Aorta (tissue), 5 donors: ENCODE data around the gene REPS1. TPM values are rescaled to one million over a fixed set of nuclear protein-coding genes. Genes with fewer than 3 reads are reported as not detected.

Experiments used
- ATAC-seq: fragments of 200-7000 bp; cut with Tn5 transposase; one replicate; pipeline ENCODE4 v1.9.1; 2022; ENCODE audit warnings: moderate library complexity; ENCODE audit not compliant: low FRiP score
- DNase-seq, 2 donors: peaks; one replicate each; pipeline ENCODE4 v3.0.0-alpha.2; 2020
- H3K27ac ChIP-seq, 2 donors: one replicate each; pipeline ENCODE4 v1.5.1; 2013; ENCODE audit warnings: low read length in 2 of 2, mild to moderate bottlenecking in 2 of 2, moderate library complexity in 2 of 2, control low read depth in 1 of 2, inconsistent platforms in 1 of 2, low read depth in 1 of 2
- H3K27me3 ChIP-seq, 2 donors: one replicate each; pipeline ENCODE4 v1.6.1; 2013; ENCODE audit warnings: control low read depth in 1 of 2, low read length in 1 of 2, mild to moderate bottlenecking in 1 of 2, moderate library complexity in 1 of 2; ENCODE audit not compliant: insufficient read depth in 2 of 2, control insufficient read depth in 1 of 2
- H3K36me3 ChIP-seq, 2 donors: one replicate each; pipeline ENCODE4 v1.6.1; 2013; ENCODE audit warnings: control low read depth in 1 of 2, low read length in 1 of 2, mild to moderate bottlenecking in 1 of 2; ENCODE audit not compliant: insufficient read depth in 2 of 2, control insufficient read depth in 1 of 2
- H3K4me1 ChIP-seq, 2 donors: one replicate each; pipeline ENCODE4 v1.6.1; 2013; ENCODE audit warnings: low read length in 2 of 2, control low read depth in 1 of 2, mild to moderate bottlenecking in 1 of 2, moderate library complexity in 1 of 2; ENCODE audit not compliant: insufficient read depth in 2 of 2, control insufficient read depth in 1 of 2
- H3K4me3 ChIP-seq, 2 donors: one replicate each; pipeline ENCODE4 v1.5.1; 2013; ENCODE audit warnings: low read length in 2 of 2, control low read depth in 1 of 2, mild to moderate bottlenecking in 1 of 2
- H3K9me3 ChIP-seq: one replicate; pipeline ENCODE4 v1.6.1; 2013; ENCODE audit warnings: mild to moderate bottlenecking, low read length; ENCODE audit not compliant: control insufficient read depth
- WGBS, 2 donors: extraction: QIAGEN DNeasy Blood & Tissue Kit; methylation state at CpG; one replicate each; pipeline ENCODE4 v1.1.7; 2013; 5-methylcytosine and 5-hydroxymethylcytosine counted together
- intact Hi-C, 2 donors: fragments of 100-400 bp; cut with DNase I; formaldehyde crosslinking; loops; one replicate each; pipeline versions ENCODE4 v1.14.2 to v1.15.0; 2022
- polyA plus RNA-seq, 2 donors: library from polyadenylated mRNA; stranded (reverse); fragments of 200-250 nt; gene quantifications; one replicate each; pipeline ENCODE4 v1.2.3, GENCODE V29; 2013
- total RNA-seq, 2 donors: library from RNA; stranded (reverse); fragmentation: NEBNext Ultra II Directional; extraction: Animal tissue kit (Norgen Biotek cat#: 25700); gene quantifications; one replicate each; pipeline ENCODE4 v1.2.1, GENCODE V29; 2021
- donor health status: healthy with polysubstance abuse.
- donor health status: Bipolar disorder and iron deficiency.
- donor health status: DM: no; HTN: no; CAD: no.
- donor health status: DM: no; HTN: no; CAD: no.
- donor health status: DM: yes; HTN: yes; CAD: no.

Gene REPS1
- total and polyA plus RNA-seq, 4 donors = 10.1 to 40.8 (median 31.1) TPM

DNA sequence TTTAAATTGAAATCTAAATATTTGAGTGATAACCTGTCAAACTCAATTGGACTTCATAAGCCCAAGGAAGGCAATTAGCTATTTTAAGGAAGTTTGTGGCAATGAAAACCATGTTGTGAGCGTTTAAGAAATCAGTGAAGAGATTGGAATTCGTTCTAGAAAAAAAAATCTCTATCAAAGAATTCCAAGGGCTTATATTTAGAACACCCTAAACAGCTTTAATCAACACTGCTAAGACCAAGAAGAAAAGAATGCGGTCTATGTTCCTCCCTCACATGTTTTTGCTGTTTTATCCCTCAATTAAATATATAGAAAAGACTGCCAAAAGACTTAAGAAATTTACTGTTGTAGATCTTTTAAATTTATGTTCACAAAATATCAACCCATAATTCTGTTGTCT, 23.9 kb upstream of the REPS1 start:
- ATAC-seq (no peak), DNase-seq (no peak)
- Histone ChIP-seq H3K27me3 (no peaks in the 10 kb centered on the region), H3K4me3 (no peak overlapping the region), H3K9me3 (peaks cover 1% of the 10 kb centered on the region), H3K4me1 (no peaks in the 10 kb centered on the region), H3K36me3 (no peaks in the 10 kb centered on the region), H3K27ac (no peak overlapping the region)
- intact Hi-C loops = no loop called here
- WGBS, 2 donors = 37 to 43% methylated on average over 3 of the region's 3 CpGs

DNA sequence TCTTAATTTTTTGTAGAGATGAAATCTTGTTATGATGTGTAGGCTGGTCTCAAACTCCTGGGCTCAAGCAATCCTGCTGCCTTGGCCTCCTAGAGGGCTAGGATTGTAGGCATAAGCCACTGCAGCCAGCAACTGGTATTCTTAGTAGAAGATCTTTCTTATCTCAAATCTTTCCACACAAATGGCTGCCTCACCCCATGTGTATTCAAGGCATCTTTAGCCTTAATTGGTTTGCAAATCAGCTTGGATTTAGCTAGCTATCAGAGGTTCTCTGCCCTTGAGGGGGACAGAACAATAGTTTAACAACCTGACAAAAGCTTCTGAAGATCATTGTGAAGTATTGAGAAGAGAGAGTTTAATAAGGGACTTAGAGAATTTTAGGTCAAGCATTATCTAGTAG, 22.6 kb upstream of the REPS1 start:
- Histone ChIP-seq H3K27ac (no peak overlapping the region), H3K4me1 (no peaks in the 10 kb centered on the region), H3K36me3 (no peaks in the 10 kb centered on the region), H3K27me3 (no peaks in the 10 kb centered on the region), H3K9me3 (peaks cover 1% of the 10 kb centered on the region), H3K4me3 (no peak overlapping the region)
- ATAC-seq (no peak), DNase-seq (no peak)
- intact Hi-C loops = no loop called here

DNA sequence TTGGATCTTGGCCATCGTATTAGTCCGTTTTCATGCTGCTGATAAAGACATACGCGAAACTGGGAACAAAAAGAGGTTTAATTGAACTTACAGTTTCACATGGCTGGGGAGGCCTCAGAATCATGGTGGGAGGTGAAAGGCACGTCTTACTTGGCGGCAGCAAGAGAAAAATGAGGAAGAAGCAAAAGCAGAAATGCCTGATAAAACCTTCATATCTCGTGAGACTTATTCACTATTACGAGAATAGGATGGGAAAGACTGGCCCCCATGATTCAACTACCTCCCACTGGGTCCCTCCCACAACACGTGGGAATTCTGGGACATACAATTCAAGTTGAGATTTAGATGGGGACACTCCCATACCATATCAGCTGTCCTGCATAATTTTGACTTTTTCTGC, 20.1 kb upstream of the REPS1 start:
- intact Hi-C loops = no loop called here
- Histone ChIP-seq H3K4me1 (no peaks in the 10 kb centered on the region), H3K27me3 (no peaks in the 10 kb centered on the region), H3K9me3 (peaks cover 1% of the 10 kb centered on the region), H3K36me3 (no peaks in the 10 kb centered on the region), H3K27ac (no peak overlapping the region), H3K4me3 (no peak overlapping the region)
- 82 to 84% methylated on average over 9 of the region's 9 CpGs for WGBS, 2 donors
- no peak for ATAC-seq
- no peak for DNase-seq

DNA sequence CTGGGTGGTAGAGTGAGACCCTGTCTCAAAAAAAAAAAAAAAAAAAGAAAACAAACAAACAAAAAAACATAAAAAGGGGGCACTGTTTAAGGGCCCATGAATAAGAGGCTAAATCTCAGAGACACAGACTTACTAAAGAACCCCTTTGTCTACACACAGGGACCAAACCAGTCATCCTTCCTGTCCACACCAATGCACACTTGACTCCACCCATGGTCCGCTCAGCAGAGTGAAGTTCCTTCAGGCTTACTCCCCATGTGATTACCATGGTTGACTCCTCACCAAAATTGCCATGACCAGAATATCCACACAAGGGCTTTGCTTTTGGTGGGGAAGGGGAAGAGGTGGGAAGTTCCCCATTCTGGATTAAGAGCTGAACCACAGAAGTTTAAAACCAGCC, 19.4 kb upstream of the REPS1 start:
- 94 to 95% methylated on average over 1 of the region's 1 CpG for WGBS, 2 donors
- intact Hi-C loops = no loop called here
- no peak for ATAC-seq
- H3K4me3 ChIP-seq = no peak overlapping the region
- no peaks in the 10 kb centered on the region for H3K4me1 ChIP-seq
- DNase-seq = no peak
- H3K27ac ChIP-seq = no peak overlapping the region
- H3K9me3 ChIP-seq = peaks cover 1% of the 10 kb centered on the region
- no peaks in the 10 kb centered on the region for H3K27me3 ChIP-seq
- H3K36me3 ChIP-seq = no peaks in the 10 kb centered on the region

DNA sequence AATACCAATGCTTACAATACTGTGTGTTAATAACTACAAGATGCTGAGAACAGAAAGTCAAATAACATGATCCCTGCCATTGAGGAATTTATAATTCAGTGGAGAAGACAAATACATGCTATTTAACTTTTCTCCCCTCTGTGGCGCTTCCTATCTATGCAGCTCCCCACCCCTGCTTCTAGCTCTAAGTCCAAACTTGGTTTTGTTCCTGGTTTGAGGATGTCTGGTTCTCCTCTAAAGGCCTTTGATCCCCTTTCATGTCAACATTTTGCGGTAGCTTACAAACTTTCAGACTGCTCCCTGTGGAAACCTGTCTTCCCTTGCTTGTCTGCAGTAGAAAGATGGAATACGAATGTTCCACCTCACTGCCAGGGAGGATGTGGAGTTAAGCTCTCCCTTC, 18.4 kb upstream of the REPS1 start:
- no peaks in the 10 kb centered on the region for H3K4me1 ChIP-seq
- intact Hi-C loops = no loop called here
- DNase-seq = no peak
- H3K4me3 ChIP-seq = no peak overlapping the region
- H3K27me3 ChIP-seq = no peaks in the 10 kb centered on the region
- WGBS, 2 donors = 91 to 94% methylated on average over 3 of the region's 3 CpGs
- H3K9me3 ChIP-seq = peaks cover 1% of the 10 kb centered on the region
- H3K27ac ChIP-seq = no peak overlapping the region
- no peaks in the 10 kb centered on the region for H3K36me3 ChIP-seq
- ATAC-seq = no peak

DNA sequence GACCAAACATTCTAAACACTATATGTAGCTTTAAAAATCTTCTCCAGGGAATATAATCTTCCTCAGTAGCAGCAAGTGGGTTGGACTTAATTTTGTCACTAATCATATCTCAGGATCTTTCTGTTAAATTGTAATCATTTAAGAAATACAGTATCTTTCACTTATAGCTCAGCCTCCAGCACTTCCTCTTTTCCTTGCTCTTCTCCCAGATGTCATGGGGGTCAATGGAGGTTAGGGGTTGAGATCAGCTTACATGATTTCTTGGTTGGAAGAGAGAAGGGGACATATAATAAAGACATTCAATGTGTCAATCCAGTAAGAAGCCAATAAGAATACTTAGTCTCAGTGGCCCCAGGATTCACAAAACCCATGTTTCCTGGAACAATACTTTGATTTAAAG, 15.7 kb upstream of the REPS1 start:
- no peak overlapping the region for H3K4me3 ChIP-seq
- intact Hi-C loops = no loop called here
- DNase-seq = no peak
- ATAC-seq = no peak
- no peaks in the 10 kb centered on the region for H3K36me3 ChIP-seq
- no peaks in the 10 kb centered on the region for H3K27me3 ChIP-seq
- H3K27ac ChIP-seq = no peak overlapping the region
- peaks cover 3% of the 10 kb centered on the region for H3K9me3 ChIP-seq
- no peaks in the 10 kb centered on the region for H3K4me1 ChIP-seq

DNA sequence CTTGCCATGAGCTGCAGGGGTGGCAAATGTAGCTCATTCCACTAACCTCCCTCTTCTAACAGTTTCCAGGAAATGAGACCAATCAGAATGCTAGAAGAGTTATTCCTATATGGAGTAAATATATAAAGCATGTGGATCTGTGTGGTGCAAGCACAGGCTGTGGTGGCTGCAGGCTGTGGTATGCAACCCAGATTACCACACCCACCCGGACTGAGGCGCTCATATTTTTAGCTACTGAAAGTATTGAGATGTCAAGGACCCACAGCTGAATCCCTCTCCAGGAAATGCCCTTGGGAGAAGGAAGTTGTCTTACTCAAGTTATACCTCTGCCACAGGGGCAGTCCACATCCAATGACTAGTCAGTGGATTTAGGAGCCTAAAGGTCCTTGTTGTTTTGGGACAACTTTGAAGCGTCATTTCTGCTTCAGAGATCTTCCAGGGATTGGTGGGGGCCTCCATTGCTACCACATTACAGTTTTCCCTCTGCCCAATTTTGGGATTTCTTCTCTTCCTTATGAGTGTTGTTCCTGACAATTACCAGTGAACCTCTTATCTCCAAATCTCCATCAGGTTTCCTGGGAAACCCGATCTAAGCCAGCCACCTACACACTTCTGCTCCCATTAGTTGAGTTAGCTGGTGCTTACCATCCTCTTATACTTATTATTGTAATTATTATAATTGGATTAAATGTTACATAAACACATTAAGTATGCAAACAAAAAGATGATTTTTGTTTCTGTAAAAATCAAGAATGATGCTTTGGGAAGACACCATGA, 12.1 kb upstream of the REPS1 start:
- Histone ChIP-seq H3K27me3 (no peaks in the 10 kb centered on the region), H3K27ac (no peak overlapping the region), H3K36me3 (no peaks in the 10 kb centered on the region), H3K4me1 (no peaks in the 10 kb centered on the region), H3K4me3 (no peak overlapping the region), H3K9me3 (peaks cover 2% of the 10 kb centered on the region)
- DNase-seq = no peak
- 76 to 80% methylated on average over 4 of the region's 4 CpGs for WGBS, 2 donors
- intact Hi-C loops = no loop called here
- ATAC-seq = no peak

DNA sequence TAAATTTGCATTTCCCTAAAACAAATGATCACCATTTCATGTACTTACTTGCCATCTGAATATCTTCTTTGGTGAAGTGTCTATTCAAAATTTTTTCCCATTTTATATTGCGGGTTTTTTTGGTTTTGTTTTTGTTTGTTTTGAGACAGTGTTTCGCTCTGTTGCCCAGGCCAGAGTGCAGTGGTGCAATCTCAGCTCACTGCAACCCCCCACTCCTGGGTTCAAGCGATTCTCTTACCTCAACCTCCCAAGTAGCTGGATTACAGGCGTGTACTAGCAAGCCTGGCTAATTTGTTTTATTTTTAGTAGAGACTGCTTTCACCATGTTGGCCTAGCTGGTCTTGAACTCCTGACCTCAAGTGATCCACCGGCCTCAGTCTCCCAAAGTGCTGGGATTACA, 9.1 kb upstream of the REPS1 start:
- intact Hi-C loops = no loop called here
- H3K36me3 ChIP-seq = no peaks in the 10 kb centered on the region
- WGBS, 2 donors = 95 to 98% methylated on average over 5 of the region's 5 CpGs
- H3K27me3 ChIP-seq = no peaks in the 10 kb centered on the region
- ATAC-seq (no peak), DNase-seq (no peak)
- no peaks in the 10 kb centered on the region for H3K4me1 ChIP-seq
- no peak overlapping the region for H3K27ac ChIP-seq
- peaks cover 2% of the 10 kb centered on the region for H3K9me3 ChIP-seq
- no peak overlapping the region for H3K4me3 ChIP-seq

DNA sequence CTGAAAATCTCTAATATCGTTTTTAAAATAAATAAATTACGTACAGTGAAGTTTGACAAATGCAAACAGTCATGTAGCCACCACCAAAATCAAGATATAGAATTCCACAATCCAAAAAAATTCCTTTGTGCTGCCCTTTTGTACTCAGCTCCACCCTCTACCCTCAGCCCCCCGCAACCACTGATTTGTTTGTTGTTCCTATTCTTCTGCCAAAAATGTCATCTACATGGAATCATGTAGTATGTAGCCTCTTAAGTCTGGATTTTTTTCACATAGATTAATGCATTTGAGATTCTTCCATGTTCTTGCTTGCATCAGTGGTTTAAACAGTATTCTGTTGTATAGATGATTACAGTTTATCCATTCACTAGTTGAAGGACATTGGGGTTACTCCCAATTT, 8.5 kb upstream of the REPS1 start:
- WGBS, 2 donors = 39 to 55% methylated on average over 3 of the region's 3 CpGs
- no peak for ATAC-seq
- no peak overlapping the region for H3K27ac ChIP-seq
- no peaks in the 10 kb centered on the region for H3K36me3 ChIP-seq
- H3K27me3 ChIP-seq = no peaks in the 10 kb centered on the region
- peaks cover 2% of the 10 kb centered on the region for H3K9me3 ChIP-seq
- intact Hi-C loops = no loop called here
- no peak for DNase-seq
- H3K4me1 ChIP-seq = no peaks in the 10 kb centered on the region
- H3K4me3 ChIP-seq = no peak overlapping the region
